Stomach (tissue), 4 donors: ENCODE measurements around the gene AMHR2.

Experiments used
- POLR2A ChIP-seq, 4 donors: fragments of 450-650 bp; IDR thresholded peaks; one replicate each; pipeline ENCODE4 v1.6.1; 2016; ENCODE audit warnings: antibody characterized with exemption in 4 of 4, control low read depth in 2 of 4, mild to moderate bottlenecking in 1 of 4, moderate library complexity in 1 of 4
- TF ChIP-seq, protein P1 (sequence below), 7 experiments: fragments of 450-650 bp in 4 of 7; fragments of 200-600 bp in 3 of 7; sonication (generic) in 3 of 7; IDR thresholded peaks; one replicate each; pipeline ENCODE4 v1.5.1; 2016 to 2019; ENCODE audit warnings: antibody characterized with exemption in 7 of 7, control low read depth in 2 of 7, mild to moderate bottlenecking in 1 of 7

DNA sequence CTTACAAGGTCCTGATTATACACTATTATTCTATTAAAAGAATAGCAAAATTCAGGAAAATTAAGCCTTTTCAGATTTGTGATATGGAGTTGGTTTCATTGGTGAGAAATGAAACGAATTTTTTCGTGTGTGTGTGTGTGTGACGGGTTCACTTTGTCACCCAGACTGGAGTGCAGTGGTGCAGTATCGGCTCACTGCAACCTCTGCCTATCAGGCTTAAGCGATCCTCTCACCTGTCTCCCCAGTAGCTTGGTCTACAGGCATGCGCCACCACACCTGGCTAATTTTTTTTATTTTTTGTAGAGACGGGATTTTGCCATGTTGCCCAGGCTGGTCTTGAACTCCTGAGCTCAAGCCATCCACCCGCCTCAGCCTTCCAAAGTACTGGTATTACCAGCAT is 37.9 kb downstream of the AMHR2 start:
- TF ChIP-seq, protein P1, sequence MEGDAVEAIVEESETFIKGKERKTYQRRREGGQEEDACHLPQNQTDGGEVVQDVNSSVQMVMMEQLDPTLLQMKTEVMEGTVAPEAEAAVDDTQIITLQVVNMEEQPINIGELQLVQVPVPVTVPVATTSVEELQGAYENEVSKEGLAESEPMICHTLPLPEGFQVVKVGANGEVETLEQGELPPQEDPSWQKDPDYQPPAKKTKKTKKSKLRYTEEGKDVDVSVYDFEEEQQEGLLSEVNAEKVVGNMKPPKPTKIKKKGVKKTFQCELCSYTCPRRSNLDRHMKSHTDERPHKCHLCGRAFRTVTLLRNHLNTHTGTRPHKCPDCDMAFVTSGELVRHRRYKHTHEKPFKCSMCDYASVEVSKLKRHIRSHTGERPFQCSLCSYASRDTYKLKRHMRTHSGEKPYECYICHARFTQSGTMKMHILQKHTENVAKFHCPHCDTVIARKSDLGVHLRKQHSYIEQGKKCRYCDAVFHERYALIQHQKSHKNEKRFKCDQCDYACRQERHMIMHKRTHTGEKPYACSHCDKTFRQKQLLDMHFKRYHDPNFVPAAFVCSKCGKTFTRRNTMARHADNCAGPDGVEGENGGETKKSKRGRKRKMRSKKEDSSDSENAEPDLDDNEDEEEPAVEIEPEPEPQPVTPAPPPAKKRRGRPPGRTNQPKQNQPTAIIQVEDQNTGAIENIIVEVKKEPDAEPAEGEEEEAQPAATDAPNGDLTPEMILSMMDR (IDR thresholded peaks at IDR 0.05) = no peak
- TF ChIP-seq POLR2A (IDR thresholded peaks at IDR 0.05) = no peak
